Ovary (tissue), 3 donors: ENCODE data around the gene SIX5.

Experiments used
- EP300 ChIP-seq: sonication (generic); formaldehyde crosslinking; IDR thresholded peaks from one replicate; pipeline ENCODE4 v1.6.1; 2017; ENCODE audit warnings: antibody characterized with exemption
- POLR2A ChIP-seq: fragments of 450-650 bp; IDR thresholded peaks from one replicate; pipeline ENCODE4 v1.6.1; 2017; ENCODE audit warnings: antibody characterized with exemption, mild to moderate bottlenecking, moderate library complexity
- TF ChIP-seq, protein P1 (sequence below), 3 donors: fragments of 450-650 bp in 2 of 3; fragments of 200-600 bp in 1 of 3; IDR thresholded peaks; one replicate each; pipeline versions ENCODE4 v1.5.1 to v1.8.0; 2016 to 2022; ENCODE audit warnings: antibody characterized with exemption in 3 of 3, mild to moderate bottlenecking in 1 of 3
- donor health status: DM: no; HTN: no; CAD: no.

- TF ChIP-seq, protein P1, sequence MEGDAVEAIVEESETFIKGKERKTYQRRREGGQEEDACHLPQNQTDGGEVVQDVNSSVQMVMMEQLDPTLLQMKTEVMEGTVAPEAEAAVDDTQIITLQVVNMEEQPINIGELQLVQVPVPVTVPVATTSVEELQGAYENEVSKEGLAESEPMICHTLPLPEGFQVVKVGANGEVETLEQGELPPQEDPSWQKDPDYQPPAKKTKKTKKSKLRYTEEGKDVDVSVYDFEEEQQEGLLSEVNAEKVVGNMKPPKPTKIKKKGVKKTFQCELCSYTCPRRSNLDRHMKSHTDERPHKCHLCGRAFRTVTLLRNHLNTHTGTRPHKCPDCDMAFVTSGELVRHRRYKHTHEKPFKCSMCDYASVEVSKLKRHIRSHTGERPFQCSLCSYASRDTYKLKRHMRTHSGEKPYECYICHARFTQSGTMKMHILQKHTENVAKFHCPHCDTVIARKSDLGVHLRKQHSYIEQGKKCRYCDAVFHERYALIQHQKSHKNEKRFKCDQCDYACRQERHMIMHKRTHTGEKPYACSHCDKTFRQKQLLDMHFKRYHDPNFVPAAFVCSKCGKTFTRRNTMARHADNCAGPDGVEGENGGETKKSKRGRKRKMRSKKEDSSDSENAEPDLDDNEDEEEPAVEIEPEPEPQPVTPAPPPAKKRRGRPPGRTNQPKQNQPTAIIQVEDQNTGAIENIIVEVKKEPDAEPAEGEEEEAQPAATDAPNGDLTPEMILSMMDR (IDR thresholded peaks at IDR 0.05), result no peak
- TF ChIP-seq POLR2A (no peak), EP300 (no peak)
Observed at GRCh38 chr19:45753548-45753947, 15.5 kb downstream of the SIX5 start.
